SK-N-SH treated with all-trans-retinoic acid at 6 μM for 48 hours (cell line): ENCODE data around the gene BTAF1.

Experiments used
- ATAC-seq: fragments of 200-7000 bp; cut with Tn5 transposase; 3 replicates; pipeline ENCODE4 v1.9.1; 2020; ENCODE audit warnings: mild to moderate bottlenecking, moderate library complexity
- ARNTL ChIP-seq: fragments of 450-650 bp; formaldehyde crosslinking; IDR thresholded peaks from 2 replicates; pipeline ENCODE4 v1.5.0; 2020; ENCODE audit warnings: low read depth, mild to moderate bottlenecking, moderate library complexity, borderline replicate concordance
- BACH2 ChIP-seq: fragments of 250-450 bp; sonication (Bioruptor Pico); IDR thresholded peaks from 2 replicates; pipeline ENCODE4 v1.9.0; 2021; ENCODE audit warnings: mild to moderate bottlenecking, borderline replicate concordance
- CSDC2 ChIP-seq: fragments of 250-450 bp; sonication (Bioruptor Pico); IDR thresholded peaks from 2 replicates; pipeline ENCODE4 v1.5.0; 2020; ENCODE audit warnings: mild to moderate bottlenecking, moderate library complexity
- CSRNP3 ChIP-seq: fragments of 250-450 bp; sonication (Bioruptor Pico); IDR thresholded peaks from 2 replicates; pipeline ENCODE4 v1.5.1; 2021; ENCODE audit warnings: mild to moderate bottlenecking, moderate library complexity
- ESRRG ChIP-seq: fragments of 250-450 bp; sonication (Bioruptor Pico); IDR thresholded peaks from 2 replicates; pipeline ENCODE4 v1.6.1; 2021; ENCODE audit warnings: mild to moderate bottlenecking
- GLIS3 ChIP-seq: fragments of 250-450 bp; sonication (Bioruptor Pico); IDR thresholded peaks from 2 replicates; pipeline ENCODE4 v1.5.0; 2020; ENCODE audit warnings: mild to moderate bottlenecking, moderate library complexity
- ISL1 ChIP-seq: fragments of 250-450 bp; sonication (Bioruptor Pico); IDR thresholded peaks from 2 replicates; pipeline ENCODE4 v2.1.2; 2022; ENCODE audit warnings: mild to moderate bottlenecking, moderate library complexity
- OSR1 ChIP-seq: fragments of 250-450 bp; sonication (Bioruptor Pico); IDR thresholded peaks from 2 replicates; pipeline ENCODE4 v1.8.0; 2022; ENCODE audit warnings: moderate library complexity, mild to moderate bottlenecking, inconsistent platforms
- PATZ1 ChIP-seq: fragments of 250-450 bp; sonication (Bioruptor Pico); IDR thresholded peaks from 2 replicates; pipeline ENCODE4 v1.8.0; 2020; ENCODE audit warnings: mild to moderate bottlenecking, moderate library complexity, borderline replicate concordance
- POU6F1 ChIP-seq: fragments of 250-450 bp; sonication (Bioruptor Pico); IDR thresholded peaks from 2 replicates; pipeline ENCODE4 v1.8.0; 2021; ENCODE audit warnings: low read depth, mild to moderate bottlenecking, moderate library complexity, borderline replicate concordance
- PPARA ChIP-seq: fragments of 250-450 bp; sonication (Bioruptor Pico); IDR thresholded peaks from 2 replicates; pipeline ENCODE4 v1.5.0; 2020; ENCODE audit warnings: mild to moderate bottlenecking, borderline replicate concordance
- RARB ChIP-seq: fragments of 250-450 bp; sonication (Bioruptor Pico); IDR thresholded peaks from 2 replicates; pipeline ENCODE4 v1.8.0; 2021; ENCODE audit warnings: mild to moderate bottlenecking, moderate library complexity
- SNAI2 ChIP-seq: fragments of 250-450 bp; sonication (Bioruptor Pico); IDR thresholded peaks from 2 replicates; pipeline ENCODE4 v1.5.0; 2020; ENCODE audit warnings: mild to moderate bottlenecking, moderate library complexity
- TCF4 ChIP-seq: fragments of 250-450 bp; sonication (Bioruptor Pico); IDR thresholded peaks from 2 replicates; pipeline ENCODE4 v1.8.0; 2021; ENCODE audit warnings: mild to moderate bottlenecking, moderate library complexity, borderline replicate concordance
- TSHZ2 ChIP-seq: fragments of 250-450 bp; sonication (Bioruptor Pico); IDR thresholded peaks from 2 replicates; pipeline ENCODE4 v1.5.0; 2020; ENCODE audit warnings: mild to moderate bottlenecking, moderate library complexity
- ZC3H10 ChIP-seq: fragments of 250-450 bp; sonication (Bioruptor Pico); IDR thresholded peaks from 2 replicates; pipeline ENCODE4 v1.5.1; 2021; ENCODE audit warnings: mild to moderate bottlenecking, moderate library complexity
- ZFP3 ChIP-seq: fragments of 250-450 bp; sonication (Bioruptor Pico); IDR thresholded peaks from 2 replicates; pipeline ENCODE4 v1.5.0; 2020; ENCODE audit warnings: mild to moderate bottlenecking, moderate library complexity
- ZFP30 ChIP-seq: fragments of 450-650 bp; formaldehyde crosslinking; IDR thresholded peaks from 2 replicates; pipeline ENCODE4 v1.5.0; 2022; ENCODE audit warnings: mild to moderate bottlenecking, moderate library complexity
- ZNF70 ChIP-seq: fragments of 450-650 bp; formaldehyde crosslinking; IDR thresholded peaks from 2 replicates; pipeline ENCODE4 v1.5.0; 2020; ENCODE audit warnings: mild to moderate bottlenecking, moderate library complexity
- ZNF8 ChIP-seq: fragments of 450-650 bp; formaldehyde crosslinking; IDR thresholded peaks from 2 replicates; pipeline ENCODE4 v1.5.0; 2020; ENCODE audit warnings: mild to moderate bottlenecking, moderate library complexity

The BTAF1 gene

GRCh38 chr10:92074126-92074887, 150.7 kb downstream of the BTAF1 start:
- TF ChIP-seq PATZ1 (CRISPR knock-in tag) (no peak), ESRRG (CRISPR knock-in tag) (no peak), CSDC2 (no peak), ZNF8 (CRISPR knock-in tag) (no peak), POU6F1 (CRISPR knock-in tag) (no peak), RARB (CRISPR knock-in tag) (no peak), GLIS3 (CRISPR knock-in tag) (no peak), ZFP3 (CRISPR knock-in tag) (no peak), TSHZ2 (no peak), ARNTL (CRISPR knock-in tag) (no peak), ZNF70 (CRISPR knock-in tag) (no peak), OSR1 (CRISPR knock-in tag) (no peak), PPARA (no peak), SNAI2 (CRISPR knock-in tag) (no peak)
- TF ChIP-seq, all 23 proteins: peak for 0
- peak; percentile 24; the same call in 2 of the 3 replicates for ATAC-seq

- TF ChIP-seq ZNF70 (CRISPR knock-in tag) (no peak), PATZ1 (CRISPR knock-in tag) (no peak)
- ATAC-seq: no peak
Measured at GRCh38 chr10:92075829-92076228, 152.3 kb downstream of the BTAF1 start.

GRCh38 chr10:92076722-92077121, 153.2 kb downstream of the BTAF1 start:
- no peak for ATAC-seq
- TF ChIP-seq ZNF8 (CRISPR knock-in tag): no peak
- TF ChIP-seq ARNTL (CRISPR knock-in tag): no peak
- no peak for TF ChIP-seq ZC3H10 (CRISPR knock-in tag)
- TF ChIP-seq ZFP30 (CRISPR knock-in tag): no peak
- TF ChIP-seq ISL1: no peak
- TF ChIP-seq CSRNP3 (CRISPR knock-in tag): no peak
- TF ChIP-seq PPARA: no peak
- no peak for TF ChIP-seq TSHZ2
- no peak for TF ChIP-seq TCF4 (CRISPR knock-in tag)
- no peak for TF ChIP-seq ZNF70 (CRISPR knock-in tag)
- TF ChIP-seq SNAI2 (CRISPR knock-in tag): no peak
- no peak for TF ChIP-seq GLIS3 (CRISPR knock-in tag)
- no peak for TF ChIP-seq PATZ1 (CRISPR knock-in tag)
- TF ChIP-seq OSR1 (CRISPR knock-in tag): no peak
- no peak for TF ChIP-seq BACH2 (CRISPR knock-in tag)
